Chondrocyte (in vitro differentiated cells): Measurements from ENCODE around the gene UBE2L6. TPM values are rescaled to one million over a fixed set of nuclear protein-coding genes. Genes with fewer than 3 reads are reported as not detected.
A peak's percentile ranks its signal among the peaks of the same experiment; 100 is the strongest.
"Not testable (repeated sequence)": the region's sequence is repeated elsewhere in the genome, so short reads cannot be mapped to it uniquely, and the experiment has no call there.

Experiments
- DNase-seq: peaks from one replicate; pipeline ENCODE4 v3.0.0; 2021; ENCODE audit warnings: mixed read lengths, low spot score
- H3K27ac Mint-ChIP-seq: one replicate; pipeline ENCODE4 v1.8.0; 2021; ENCODE audit warnings: mild to moderate bottlenecking, moderate library complexity, mixed read lengths; ENCODE audit not compliant: unreplicated experiment
- H3K27me3 Mint-ChIP-seq: 2 replicates; pipeline ENCODE4 v1.8.0; 2021; ENCODE audit warnings: low read depth, mixed read lengths
- H3K36me3 Mint-ChIP-seq: 2 replicates; pipeline ENCODE4 v1.8.0; 2021; ENCODE audit warnings: low read depth, mixed read lengths
- H3K4me1 Mint-ChIP-seq: 2 replicates; pipeline ENCODE4 v1.8.0; 2021; ENCODE audit warnings: low read depth, mild to moderate bottlenecking, mixed read lengths
- H3K4me3 Mint-ChIP-seq: one replicate; pipeline ENCODE4 v1.8.0; 2021; ENCODE audit warnings: mild to moderate bottlenecking, moderate library complexity, mixed read lengths; ENCODE audit not compliant: unreplicated experiment
- H3K9me3 Mint-ChIP-seq: 2 replicates; pipeline ENCODE4 v1.8.0; 2021; ENCODE audit warnings: low read depth, mixed read lengths
- CTCF ChIP-seq: fragments of 200-600 bp; sonication (generic); IDR thresholded peaks from 2 replicates; pipeline ENCODE4 v1.5.0; 2021; ENCODE audit warnings: antibody characterized with exemption, mild to moderate bottlenecking, moderate library complexity
- total RNA-seq: library from RNA; stranded (reverse); gene quantifications from 3 replicates; pipeline ENCODE4 v1.2.1, GENCODE V29; 2021

UBE2L6 gene
- total RNA-seq, 1 donor from 2014 or later, result 8.8 TPM

GRCh38 chr11:57543593-57543992 lies 23.9 kb downstream of the UBE2L6 start:
- no peaks in the 10 kb centered on the region for H3K36me3 Mint-ChIP-seq
- no peak overlapping the region for H3K27ac Mint-ChIP-seq
- no peak for DNase-seq
- H3K4me3 Mint-ChIP-seq, result no peak overlapping the region
- H3K27me3 Mint-ChIP-seq, result peaks cover 14% of the 10 kb centered on the region
- TF ChIP-seq CTCF, result no peak
- H3K9me3 Mint-ChIP-seq, result no peaks in the 10 kb centered on the region
- H3K4me1 Mint-ChIP-seq, result no peaks in the 10 kb centered on the region

GRCh38 chr11:57542582-57542981 lies 24.9 kb downstream of the UBE2L6 start:
- Mint-ChIP-seq H3K27me3 (peaks cover 19% of the 10 kb centered on the region), H3K36me3 (no peaks in the 10 kb centered on the region), H3K4me3 (no peak overlapping the region), H3K9me3 (no peaks in the 10 kb centered on the region), H3K4me1 (no peaks in the 10 kb centered on the region), H3K27ac (no peak overlapping the region)
- no peak for TF ChIP-seq CTCF
- DNase-seq, result no peak

GRCh38 chr11:57541169-57541568 lies 26.3 kb downstream of the UBE2L6 start:
- Mint-ChIP-seq H3K4me1 (no peaks in the 10 kb centered on the region), H3K4me3 (no peak overlapping the region), H3K36me3 (no peaks in the 10 kb centered on the region), H3K27me3 (peaks cover 29% of the 10 kb centered on the region), H3K27ac (no peak overlapping the region), H3K9me3 (no peaks in the 10 kb centered on the region)
- no peak for TF ChIP-seq CTCF
- DNase-seq, result no peak

GRCh38 chr11:57539342-57539741 lies 28.1 kb downstream of the UBE2L6 start:
- H3K27me3 Mint-ChIP-seq, result peaks cover 43% of the 10 kb centered on the region
- DNase-seq, result no peak
- H3K4me3 Mint-ChIP-seq, result no peak overlapping the region
- H3K27ac Mint-ChIP-seq, result no peak overlapping the region
- no peaks in the 10 kb centered on the region for H3K36me3 Mint-ChIP-seq
- no peaks in the 10 kb centered on the region for H3K9me3 Mint-ChIP-seq
- no peaks in the 10 kb centered on the region for H3K4me1 Mint-ChIP-seq
- no peak for TF ChIP-seq CTCF

GRCh38 chr11:57536947-57537619 lies 30.4 kb downstream of the UBE2L6 start, which contains the start of gene SMTNL1:
TSS of gene SMTNL1 (plus strand) at chr11:57537595. CDS start at chr11:57542643, 5,048 bp downstream.
- TF ChIP-seq CTCF, result no peak
- no peak within 1 kb of the TSS for H3K4me3 Mint-ChIP-seq

GRCh38 chr11:57534449-57534848 lies 33.0 kb downstream of the UBE2L6 start:
- Mint-ChIP-seq H3K4me1 (peaks cover 18% of the 10 kb centered on the region), H3K27me3 (peaks cover 28% of the 10 kb centered on the region)
- not testable (repeated sequence) for H3K4me3 Mint-ChIP-seq, H3K27ac Mint-ChIP-seq, H3K36me3 Mint-ChIP-seq, H3K9me3 Mint-ChIP-seq
- peak; percentile 25 for DNase-seq

More at GRCh38 chr11:57536947-57537619, 30.4 kb downstream of the UBE2L6 start, which contains the start of gene SMTNL1:
- no peaks in the 10 kb centered on the region for H3K36me3 Mint-ChIP-seq
- H3K27me3 Mint-ChIP-seq, result peaks cover 33% of the 10 kb centered on the region
- H3K27ac Mint-ChIP-seq, result no peak within 1 kb of the TSS
- DNase-seq, result peak; percentile 39
- H3K9me3 Mint-ChIP-seq, result no peaks in the 10 kb centered on the region
- no peaks in the 10 kb centered on the region for H3K4me1 Mint-ChIP-seq
